GM10847 (cell line): ENCODE results near the gene TUBA1A.

Experiments
- POLR2A ChIP-seq: IDR thresholded peaks from 2 replicates; pipeline ENCODE4 v1.6.1; 2011; ENCODE audit not compliant: insufficient read length; ENCODE audit errors: extremely low read depth

TUBA1A gene

GRCh38 chr12:49165114-49165513 lies 23.8 kb downstream of the TUBA1A start:
- no peak for TF ChIP-seq POLR2A

- TF ChIP-seq POLR2A, result no peak
Observed at GRCh38 chr12:49161092-49161795, 27.6 kb downstream of the TUBA1A start.

- TF ChIP-seq POLR2A, result no peak
Observed at GRCh38 chr12:49160399-49160798, 28.5 kb downstream of the TUBA1A start.

- no peak for TF ChIP-seq POLR2A
Observed at GRCh38 chr12:49154221-49154620, 34.7 kb downstream of the TUBA1A start.

GRCh38 chr12:49147384-49147783 lies 41.5 kb downstream of the TUBA1A start:
- TF ChIP-seq POLR2A, result no peak

- TF ChIP-seq POLR2A, result no peak
Observed at GRCh38 chr12:49146406-49146805, 42.5 kb downstream of the TUBA1A start.

- no peak for TF ChIP-seq POLR2A
Observed at GRCh38 chr12:49144384-49144783, 44.5 kb downstream of the TUBA1A start.

GRCh38 chr12:49138999-49139398 lies 49.9 kb downstream of the TUBA1A start:
- no peak for TF ChIP-seq POLR2A

- TF ChIP-seq POLR2A, result no peak
Observed at GRCh38 chr12:49138587-49138986, 50.3 kb downstream of the TUBA1A start.

- TF ChIP-seq POLR2A, result no peak
Observed at GRCh38 chr12:49137476-49137875, 51.4 kb downstream of the TUBA1A start.
